ENCODE data around the gene IER5L.

Gene IER5L

GRCh38 chr9:129209109-129209508 is 31.0 kb upstream of the IER5L start:
- no peak for DNase-seq
- no peaks in the 10 kb centered on the region for H3K27me3 ChIP-seq
- H3K4me3 ChIP-seq = no peak overlapping the region
- no peaks in the 10 kb centered on the region for H3K4me1 ChIP-seq
- no peak overlapping the region for H3K27ac ChIP-seq
- H3K9me3 ChIP-seq = no peaks in the 10 kb centered on the region
- no peaks in the 10 kb centered on the region for H3K36me3 ChIP-seq
- no peak for TF ChIP-seq CTCF (IDR thresholded peaks at IDR 0.05)
- intact Hi-C loops (cut with DNase I; ENCODE audit: low total_unique reads) = loop anchor here (10.0 kb wide), 1 partner anchor 46 kb away; no protein-coding TSS in a partner anchor

DNA sequence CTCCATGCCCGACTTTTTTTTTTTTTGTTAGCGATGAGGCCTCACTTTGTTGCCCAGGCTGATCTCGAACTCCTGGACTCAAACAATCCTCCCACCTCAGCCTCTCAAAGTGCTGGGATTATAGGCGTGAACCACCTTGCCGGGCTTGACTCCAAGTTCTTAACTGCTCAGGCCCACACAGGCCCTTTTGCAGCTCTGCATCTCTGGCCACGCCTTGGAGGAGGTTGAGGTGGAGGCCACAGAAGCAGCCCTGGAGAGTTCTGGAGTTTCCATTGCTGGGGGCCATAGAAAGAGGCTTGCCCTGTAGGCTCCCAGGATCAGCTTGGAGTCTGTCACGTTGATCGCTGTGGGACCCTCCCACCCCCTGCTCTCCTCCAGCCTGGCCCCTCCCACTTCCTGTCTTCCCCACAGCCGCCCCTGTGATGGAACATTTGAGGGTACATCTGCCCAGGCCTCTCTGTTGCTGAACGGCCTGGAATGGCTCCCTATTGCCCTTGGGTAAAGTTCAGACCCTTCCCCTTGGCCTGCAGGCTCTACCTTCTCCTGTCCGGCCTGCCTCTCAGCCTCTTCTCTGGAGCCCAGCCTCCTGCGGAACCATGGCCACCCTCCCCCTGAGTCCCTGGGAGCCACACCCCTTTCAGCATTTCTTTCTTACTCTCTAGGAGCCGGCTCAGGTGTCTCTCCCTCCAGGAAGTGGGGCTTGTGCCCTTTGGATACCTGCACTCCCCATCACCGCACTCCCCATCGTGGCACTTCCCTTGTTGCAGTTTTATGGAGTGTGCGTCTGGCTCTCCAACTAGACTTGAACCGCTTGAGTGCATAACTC is 30.4 kb upstream of the IER5L start:
- Histone ChIP-seq H3K4me3 (no peak overlapping the region), H3K27ac (no peak overlapping the region), H3K9me3 (no peaks in the 10 kb centered on the region), H3K4me1 (peaks cover 0 to 4% (median 1%) of the 10 kb centered on the region in 4 donors), H3K27me3 (no peaks in the 10 kb centered on the region), H3K36me3 (no peaks in the 10 kb centered on the region)
- no peak for TF ChIP-seq CTCF (IDR thresholded peaks at IDR 0.05)
- intact Hi-C loops (cut with DNase I; ENCODE audit: low total_unique reads) = loop anchor here (10.0 kb wide), 1 partner anchor 46 kb away; no protein-coding TSS in a partner anchor
- no peak for DNase-seq

GRCh38 chr9:129206905-129207304 is 28.8 kb upstream of the IER5L start:
- no peak for TF ChIP-seq CTCF (IDR thresholded peaks at IDR 0.05)
- no peaks in the 10 kb centered on the region for H3K36me3 ChIP-seq
- DNase-seq = no peak
- no peaks in the 10 kb centered on the region for H3K9me3 ChIP-seq
- H3K4me3 ChIP-seq = no peak overlapping the region
- no peak overlapping the region for H3K27ac ChIP-seq
- H3K4me1 ChIP-seq = peaks cover 0 to 14% (median 5%) of the 10 kb centered on the region in 4 donors
- intact Hi-C loops (cut with DNase I; ENCODE audit: low total_unique reads) = loop anchor here (10.0 kb wide), 1 partner anchor 48 kb away; no protein-coding TSS in a partner anchor
- H3K27me3 ChIP-seq = no peaks in the 10 kb centered on the region

DNA sequence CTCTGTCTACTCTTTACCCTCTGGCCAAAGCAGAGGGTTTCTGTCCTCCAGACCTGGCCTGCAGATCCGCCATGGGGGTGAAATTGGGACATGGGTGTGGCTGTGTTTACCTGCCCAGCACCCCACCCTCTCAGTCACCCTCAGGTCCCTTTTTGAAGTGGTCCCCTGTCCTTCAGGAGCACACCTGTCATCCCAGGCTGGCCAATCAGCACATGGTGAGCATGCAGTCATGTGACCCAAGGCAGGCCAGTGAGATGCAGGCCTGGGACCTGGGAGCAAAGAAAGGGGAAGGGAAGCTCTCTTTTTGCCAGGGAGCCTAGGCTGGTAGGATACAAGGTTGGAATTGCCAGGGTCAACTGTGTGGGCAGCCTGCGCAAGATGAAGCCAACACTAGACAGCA is 28.3 kb upstream of the IER5L start:
- no peak for TF ChIP-seq CTCF (IDR thresholded peaks at IDR 0.05)
- no peak overlapping the region for H3K4me3 ChIP-seq
- intact Hi-C loops (cut with DNase I; ENCODE audit: low total_unique reads) = loop anchor here (10.0 kb wide), 1 partner anchor 48 kb away; no protein-coding TSS in a partner anchor

DNA sequence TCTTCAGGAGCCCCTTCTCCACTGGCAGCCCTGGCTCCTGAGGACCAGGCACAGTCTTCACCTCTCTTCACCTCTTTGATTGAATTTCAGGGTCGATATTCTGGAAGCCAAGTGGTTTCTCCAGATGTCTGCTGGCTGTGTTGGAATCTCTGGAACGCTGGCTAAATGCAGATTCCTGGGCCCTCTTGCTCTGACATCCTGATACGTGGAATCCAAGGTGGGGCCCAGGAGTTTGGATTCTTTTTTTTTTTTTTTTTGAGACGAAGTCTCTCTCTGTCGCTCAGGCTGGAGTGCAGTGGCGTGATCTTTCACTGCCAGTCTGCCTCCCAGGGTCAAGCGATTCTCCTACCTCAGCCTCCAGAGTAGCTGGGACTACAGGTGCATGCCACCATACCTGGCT is 26.8 kb upstream of the IER5L start:
- no peaks in the 10 kb centered on the region for H3K9me3 ChIP-seq
- intact Hi-C loops (cut with DNase I; ENCODE audit: low total_unique reads) = loop anchor here (10.0 kb wide), 1 partner anchor 50 kb away; no protein-coding TSS in a partner anchor
- TF ChIP-seq CTCF (IDR thresholded peaks at IDR 0.05) = no peak
- H3K4me3 ChIP-seq = no peak overlapping the region
- no peaks in the 10 kb centered on the region for H3K27me3 ChIP-seq
- H3K4me1 ChIP-seq = peaks cover 0 to 14% (median 5%) of the 10 kb centered on the region in 4 donors
- no peak for DNase-seq
- H3K27ac ChIP-seq = no peak overlapping the region
- H3K36me3 ChIP-seq = no peaks in the 10 kb centered on the region

More for the DNA sequence above, 28.3 kb upstream of the IER5L start:
- Histone ChIP-seq H3K27me3 (no peaks in the 10 kb centered on the region), H3K9me3 (no peaks in the 10 kb centered on the region), H3K27ac (no peak overlapping the region), H3K4me1 (peaks cover 0 to 14% (median 5%) of the 10 kb centered on the region in 4 donors), H3K36me3 (no peaks in the 10 kb centered on the region)
- DNase-seq = no peak
